GM18909 (cell line): ENCODE data around the gene SCAPER.

ENCODE experiments used
- ATAC-seq: cut with Tn5 transposase; IDR thresholded peaks from one replicate; pipeline ENCODE4 v1.9.1; 2021; ENCODE audit warnings: mild to moderate bottlenecking; ENCODE audit not compliant: unreplicated experiment, poor library complexity

The SCAPER gene, protein sequence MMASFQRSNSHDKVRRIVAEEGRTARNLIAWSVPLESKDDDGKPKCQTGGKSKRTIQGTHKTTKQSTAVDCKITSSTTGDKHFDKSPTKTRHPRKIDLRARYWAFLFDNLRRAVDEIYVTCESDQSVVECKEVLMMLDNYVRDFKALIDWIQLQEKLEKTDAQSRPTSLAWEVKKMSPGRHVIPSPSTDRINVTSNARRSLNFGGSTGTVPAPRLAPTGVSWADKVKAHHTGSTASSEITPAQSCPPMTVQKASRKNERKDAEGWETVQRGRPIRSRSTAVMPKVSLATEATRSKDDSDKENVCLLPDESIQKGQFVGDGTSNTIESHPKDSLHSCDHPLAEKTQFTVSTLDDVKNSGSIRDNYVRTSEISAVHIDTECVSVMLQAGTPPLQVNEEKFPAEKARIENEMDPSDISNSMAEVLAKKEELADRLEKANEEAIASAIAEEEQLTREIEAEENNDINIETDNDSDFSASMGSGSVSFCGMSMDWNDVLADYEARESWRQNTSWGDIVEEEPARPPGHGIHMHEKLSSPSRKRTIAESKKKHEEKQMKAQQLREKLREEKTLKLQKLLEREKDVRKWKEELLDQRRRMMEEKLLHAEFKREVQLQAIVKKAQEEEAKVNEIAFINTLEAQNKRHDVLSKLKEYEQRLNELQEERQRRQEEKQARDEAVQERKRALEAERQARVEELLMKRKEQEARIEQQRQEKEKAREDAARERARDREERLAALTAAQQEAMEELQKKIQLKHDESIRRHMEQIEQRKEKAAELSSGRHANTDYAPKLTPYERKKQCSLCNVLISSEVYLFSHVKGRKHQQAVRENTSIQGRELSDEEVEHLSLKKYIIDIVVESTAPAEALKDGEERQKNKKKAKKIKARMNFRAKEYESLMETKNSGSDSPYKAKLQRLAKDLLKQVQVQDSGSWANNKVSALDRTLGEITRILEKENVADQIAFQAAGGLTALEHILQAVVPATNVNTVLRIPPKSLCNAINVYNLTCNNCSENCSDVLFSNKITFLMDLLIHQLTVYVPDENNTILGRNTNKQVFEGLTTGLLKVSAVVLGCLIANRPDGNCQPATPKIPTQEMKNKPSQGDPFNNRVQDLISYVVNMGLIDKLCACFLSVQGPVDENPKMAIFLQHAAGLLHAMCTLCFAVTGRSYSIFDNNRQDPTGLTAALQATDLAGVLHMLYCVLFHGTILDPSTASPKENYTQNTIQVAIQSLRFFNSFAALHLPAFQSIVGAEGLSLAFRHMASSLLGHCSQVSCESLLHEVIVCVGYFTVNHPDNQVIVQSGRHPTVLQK (N-terminal part only)

DNA sequence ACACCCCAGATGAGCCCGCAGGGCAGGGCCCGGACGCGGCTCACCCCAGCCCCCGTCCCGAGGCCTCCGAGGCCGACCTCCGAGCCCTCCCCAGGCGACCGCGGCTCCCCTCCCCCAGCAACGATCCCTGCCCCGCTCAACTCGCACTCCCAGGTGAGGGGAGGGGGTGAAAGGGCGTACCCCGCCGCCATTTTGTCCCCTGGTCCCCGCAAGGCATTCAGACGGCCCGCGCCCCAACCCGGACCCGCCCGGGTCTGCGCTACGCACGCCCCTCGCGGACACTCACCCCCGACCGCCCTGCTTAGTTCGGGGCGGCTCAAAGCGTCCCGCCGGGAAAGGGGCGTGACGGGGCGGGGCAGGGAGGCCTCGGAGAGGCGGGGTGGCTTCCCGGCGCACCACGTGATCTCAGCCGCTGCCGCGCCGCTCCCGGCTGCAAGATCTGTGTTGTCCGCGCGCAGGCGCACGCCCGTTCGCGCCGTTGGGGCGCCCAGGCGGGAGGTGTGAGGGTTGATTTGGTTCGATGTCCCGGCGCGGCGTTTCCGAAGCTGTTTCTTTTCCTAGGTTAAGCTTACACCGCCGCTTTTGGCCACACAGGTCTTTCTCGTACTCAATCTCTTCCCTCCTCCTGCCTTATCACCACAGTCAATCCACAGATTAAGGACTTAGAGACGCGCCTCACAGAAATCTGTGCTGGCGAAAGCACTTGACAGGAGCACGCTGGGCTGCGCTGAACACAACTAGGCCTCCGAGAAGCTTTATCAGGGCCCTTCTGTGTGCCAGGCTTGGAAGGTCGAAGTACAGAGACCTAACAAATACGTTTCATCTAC is at the start of gene SCAPER:
TSS of gene SCAPER (minus strand) at position 328 of the 827 bp plus-strand sequence. CDS start 21,523 bp downstream, outside the sequence.
- ATAC-seq: peak; percentile 84

DNA sequence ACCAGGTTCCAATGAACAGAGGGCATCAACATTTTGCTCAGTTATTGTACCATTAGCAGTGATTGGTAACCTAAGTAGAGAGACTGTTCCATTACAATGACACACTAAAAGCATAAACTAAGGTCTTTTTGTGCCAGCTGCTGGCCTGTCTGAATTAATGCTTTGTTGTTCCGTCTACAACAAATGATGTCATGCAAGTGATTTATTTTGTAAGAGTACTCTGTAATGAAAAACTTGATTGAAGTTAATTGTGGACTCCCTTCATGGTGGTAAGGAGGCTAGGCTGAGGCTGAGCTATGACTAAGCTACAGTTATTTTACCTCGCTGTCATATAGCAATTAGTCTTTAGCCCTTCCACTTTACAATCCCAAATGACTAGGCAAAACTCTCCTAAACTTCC is 49.6 kb upstream of the SCAPER start:
- ATAC-seq: no peak

GRCh38 chr15:76953913-76954312 is 48.8 kb upstream of the SCAPER start:
- no peak for ATAC-seq

- no peak for ATAC-seq
Observed at GRCh38 chr15:76951220-76951619, 46.1 kb upstream of the SCAPER start.

DNA sequence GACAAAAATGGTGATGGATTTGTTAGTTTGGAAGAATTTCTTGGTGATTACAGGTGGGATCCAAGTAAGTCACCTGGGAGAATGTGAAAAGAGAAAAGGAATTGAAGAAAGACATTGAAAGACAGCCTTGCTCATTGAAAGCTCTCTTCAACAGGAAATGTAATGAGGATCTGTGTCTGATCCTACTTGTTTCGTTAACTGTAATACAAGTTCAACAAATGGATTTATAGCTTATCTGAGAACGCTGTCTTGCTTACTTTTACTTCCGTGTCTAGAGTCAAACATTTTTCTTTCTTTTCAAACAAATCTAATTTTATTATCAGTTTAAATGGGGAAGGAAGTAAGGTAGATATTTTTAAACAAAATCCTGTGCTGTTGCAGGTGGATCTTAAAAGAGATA is 42.3 kb upstream of the SCAPER start:
- ATAC-seq: no peak

GRCh38 chr15:76945494-76946093 is 40.5 kb upstream of the SCAPER start:
- no peak for ATAC-seq

DNA sequence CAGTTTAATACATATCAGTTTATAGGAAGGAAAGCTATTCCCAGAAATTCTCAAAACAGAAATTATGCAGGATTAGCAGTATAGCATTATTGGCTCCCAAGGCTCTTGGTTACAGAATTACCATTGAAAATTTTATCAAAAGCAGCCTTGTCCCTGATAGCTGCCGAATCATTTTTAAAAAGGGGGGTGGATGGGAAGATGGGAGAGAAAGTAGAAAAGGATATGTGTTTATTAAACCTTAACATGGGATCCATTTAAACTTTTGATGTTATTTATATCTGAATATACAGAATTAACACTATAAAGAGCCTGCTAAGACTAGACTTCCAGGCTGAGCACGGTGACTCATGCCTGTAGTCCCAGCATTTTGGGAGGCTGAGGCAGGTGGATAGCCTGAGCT is 37.2 kb upstream of the SCAPER start:
- ATAC-seq: no peak

DNA sequence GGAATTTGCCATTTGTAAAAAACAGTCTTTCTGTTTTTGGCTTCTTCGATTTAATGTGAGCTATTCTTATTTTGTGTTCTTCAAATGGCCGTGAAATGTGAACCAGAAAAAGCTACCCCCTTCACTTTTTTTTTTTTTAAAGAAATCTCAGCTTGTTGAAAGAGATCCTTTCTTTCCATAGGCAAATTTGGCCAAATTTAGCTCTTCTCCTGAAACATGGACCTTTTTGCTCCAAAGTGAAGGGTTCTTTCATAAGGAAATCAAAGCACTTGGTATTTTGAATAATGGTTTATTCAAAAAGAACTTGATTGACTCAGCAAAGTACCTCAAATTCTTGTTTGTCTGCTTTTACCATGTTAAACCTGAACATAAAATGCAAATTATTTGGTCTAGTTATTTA is 36.5 kb upstream of the SCAPER start:
- ATAC-seq: no peak

DNA sequence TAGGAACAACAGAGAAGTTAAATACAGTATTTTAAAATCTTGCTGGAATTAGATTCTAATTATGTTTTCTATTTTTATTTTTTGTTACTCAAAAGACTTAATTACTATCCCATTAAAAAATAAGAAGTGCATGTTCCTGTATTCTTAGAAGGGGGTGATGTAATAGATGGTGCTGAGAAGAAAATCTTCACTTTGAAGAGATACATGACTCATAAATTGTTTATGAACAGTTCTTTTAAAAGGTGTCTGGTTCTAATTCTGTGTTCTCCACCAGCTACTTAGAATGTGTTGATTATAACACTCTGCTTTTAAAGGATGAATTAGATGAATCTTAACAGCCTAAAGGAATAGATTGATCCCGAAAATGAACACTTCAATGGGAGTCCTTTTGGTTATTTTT is 34.6 kb upstream of the SCAPER start:
- no peak for ATAC-seq

DNA sequence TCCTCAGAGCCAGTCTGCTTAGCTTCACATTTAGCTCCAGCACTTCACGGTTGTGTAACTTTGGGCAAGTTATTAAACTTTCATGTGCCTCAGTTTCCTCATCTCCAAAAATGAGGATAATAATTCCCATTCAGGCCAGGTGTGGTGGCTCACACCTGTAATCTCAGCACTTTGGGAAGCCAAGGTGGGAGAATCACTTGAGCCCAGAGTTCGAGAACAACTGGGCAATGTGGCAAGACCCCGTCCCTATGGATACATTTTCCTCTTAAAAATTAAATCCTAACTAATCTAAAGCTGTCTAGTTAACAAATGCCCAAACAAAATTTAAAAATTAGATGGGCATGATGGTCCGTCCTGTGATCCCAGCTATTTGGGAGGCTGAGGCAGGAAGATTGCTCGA is 33.6 kb upstream of the SCAPER start:
- no peak for ATAC-seq

GRCh38 chr15:76936671-76937070 is 31.5 kb upstream of the SCAPER start:
- no peak for ATAC-seq

GRCh38 chr15:76935620-76936019 is 30.5 kb upstream of the SCAPER start:
- ATAC-seq: no peak

- no peak for ATAC-seq
Observed at GRCh38 chr15:76932135-76932966, 27.2 kb upstream of the SCAPER start.

DNA sequence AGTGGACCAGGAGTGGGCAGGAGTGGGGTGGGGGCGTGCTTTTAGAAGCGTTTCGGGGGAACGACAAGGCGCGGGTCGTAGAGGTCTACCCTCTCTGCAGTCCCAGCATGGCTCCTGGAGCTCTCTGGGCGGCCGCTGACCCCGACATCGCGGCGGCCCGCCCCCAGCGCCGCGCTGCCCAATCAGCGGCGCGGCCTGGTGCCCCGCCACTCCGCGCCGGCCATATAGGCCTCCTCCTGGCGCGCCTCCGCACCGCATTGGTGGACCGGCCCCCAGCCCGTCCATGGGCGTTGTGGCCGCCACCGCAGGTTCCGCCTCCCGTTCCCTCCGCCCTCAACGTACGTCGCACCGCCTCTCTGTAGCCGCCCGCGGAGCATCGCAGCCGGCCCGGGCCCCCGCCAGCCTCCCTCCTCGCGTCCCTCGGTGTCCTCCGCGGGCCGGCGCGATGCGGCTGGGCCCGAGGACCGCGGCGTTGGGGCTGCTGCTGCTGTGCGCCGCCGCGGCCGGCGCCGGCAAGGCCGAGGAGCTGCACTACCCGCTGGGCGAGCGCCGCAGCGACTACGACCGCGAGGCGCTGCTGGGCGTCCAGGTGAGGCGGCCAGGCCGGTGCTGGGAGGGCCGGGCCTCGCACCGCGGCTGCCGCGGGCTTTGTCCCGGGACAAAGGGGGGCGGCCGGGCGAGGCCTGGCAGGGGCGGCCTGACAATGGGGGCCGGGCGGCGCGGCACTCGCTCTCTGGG is 26.4 kb upstream of the SCAPER start, which contains the start of gene RCN2:
TSS of gene RCN2 (plus strand) at position 353 of the 738 bp plus-strand sequence. CDS start at position 446, 93 bp downstream.
- peak; percentile 98 for ATAC-seq

DNA sequence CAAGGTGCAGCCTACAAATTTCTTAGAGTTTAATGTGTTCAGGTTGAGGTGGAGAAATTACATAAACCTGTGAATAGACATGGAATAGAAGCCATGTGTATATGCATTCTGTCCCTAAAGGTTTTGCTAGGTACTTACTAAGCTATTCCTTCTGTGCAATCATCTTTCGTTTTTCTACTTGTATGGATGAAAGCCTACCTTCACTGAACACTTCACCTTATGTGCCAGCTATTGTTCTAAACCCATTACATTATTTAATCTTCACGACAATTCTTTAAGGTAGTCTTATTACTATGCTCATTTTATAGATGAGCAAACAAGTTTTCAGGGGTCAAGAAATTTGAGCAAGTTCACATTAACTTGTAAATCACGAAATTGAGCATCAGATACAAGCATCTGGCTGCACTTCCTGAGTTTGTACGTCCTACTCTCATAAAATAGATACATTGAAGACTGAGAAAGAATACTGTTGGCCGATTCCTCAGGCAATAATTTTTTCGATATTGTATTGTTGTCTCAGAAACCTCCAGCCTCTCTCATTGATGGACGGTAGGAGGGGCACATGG is 25.8 kb upstream of the SCAPER start:
- no peak for ATAC-seq

- no peak for ATAC-seq
Observed at GRCh38 chr15:76929011-76929760, 24.0 kb upstream of the SCAPER start.

DNA sequence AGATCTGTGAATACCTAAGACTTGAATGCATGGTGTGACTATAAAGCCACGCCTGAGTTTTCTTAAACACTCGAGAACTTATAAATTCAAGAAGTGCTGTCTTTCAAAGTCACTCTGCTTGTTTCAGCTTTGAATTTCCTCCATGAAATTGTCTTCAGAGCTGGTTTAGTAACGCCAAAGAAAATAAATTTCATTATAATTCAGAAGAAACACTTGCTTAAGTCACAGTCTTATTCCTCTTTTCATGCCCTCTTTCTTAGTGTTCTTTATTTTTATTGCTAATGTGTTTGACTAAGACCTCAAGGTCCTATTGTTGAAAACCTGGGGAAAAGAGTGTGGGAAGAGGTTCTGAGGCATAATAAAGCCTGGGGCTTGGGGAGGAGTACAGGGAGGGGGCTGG is 23.1 kb upstream of the SCAPER start:
- ATAC-seq: no peak
